HepG2 (cell line): ENCODE results near the gene CLIC1. TPM values are rescaled to one million over a fixed set of nuclear protein-coding genes. Genes with fewer than 3 reads are reported as not detected.

Source experiments
- ATF7 ChIP-seq, 2 experiments: fragments of 450-650 bp in 1 of 2; sonication (generic) in 1 of 2; formaldehyde crosslinking in 1 of 2; IDR thresholded peaks; 2 replicates each; pipeline versions ENCODE4 v1.4.0 to v1.6.1; 2016 to 2020; ENCODE audit warnings: antibody characterized with exemption in 1 of 2, mild to moderate bottlenecking in 1 of 2, missing genetic modification reagents in 1 of 2
- ATF7-NPFF ChIP-seq: sonication (generic); formaldehyde crosslinking; IDR thresholded peaks from 2 replicates; pipeline ENCODE4 v1.8.1; 2023; ENCODE audit warnings: mild to moderate bottlenecking, low read depth, missing genetic modification reagents, moderate library complexity
- MIXL1 ChIP-seq: IDR thresholded peaks from 2 replicates; pipeline ENCODE4 v1.6.1; 2016
- ONECUT2 ChIP-seq: sonication (generic); formaldehyde crosslinking; IDR thresholded peaks from 2 replicates; pipeline ENCODE4 v1.4.0; 2020; ENCODE audit warnings: missing genetic modification reagents
- POLR2A ChIP-seq, 2 experiments: IDR thresholded peaks; 2 replicates each; pipeline ENCODE4 v1.6.1; 2011; ENCODE audit warnings: low read depth in 2 of 2, low read length in 2 of 2, mild to moderate bottlenecking in 1 of 2, moderate library complexity in 1 of 2; ENCODE audit not compliant: insufficient read depth in 1 of 2
- POLR2G ChIP-seq: fragments of 200-400 bp; formaldehyde crosslinking; IDR thresholded peaks from 2 replicates; pipeline ENCODE4 v1.6.1; 2018; ENCODE audit warnings: mild to moderate bottlenecking, low read depth, low read length, moderate library complexity
- RXRA ChIP-seq: sonication (generic); formaldehyde crosslinking; IDR thresholded peaks from 2 replicates; pipeline ENCODE4 v1.5.1; 2020; ENCODE audit warnings: missing genetic modification reagents
- ZFP36L2 ChIP-seq: sonication (generic); formaldehyde crosslinking; IDR thresholded peaks from 2 replicates; pipeline ENCODE4 v1.4.0; 2020; ENCODE audit warnings: missing genetic modification reagents
- ZFP37 ChIP-seq: sonication (generic); formaldehyde crosslinking; IDR thresholded peaks from 2 replicates; pipeline ENCODE4 v1.4.0; 2020; ENCODE audit warnings: missing genetic modification reagents, borderline replicate concordance
- ZNF550 ChIP-seq: sonication (generic); formaldehyde crosslinking; IDR thresholded peaks from 2 replicates; pipeline ENCODE4 v1.4.0; 2020; ENCODE audit warnings: mild to moderate bottlenecking, missing genetic modification reagents, borderline replicate concordance
- ZSCAN20 ChIP-seq: sonication (generic); formaldehyde crosslinking; IDR thresholded peaks from 2 replicates; pipeline ENCODE4 v1.4.0; 2020; ENCODE audit warnings: missing genetic modification reagents, mild to moderate bottlenecking, borderline replicate concordance
- ZSCAN25 ChIP-seq: sonication (generic); formaldehyde crosslinking; IDR thresholded peaks from 2 replicates; pipeline ENCODE4 v1.8.0; 2022; ENCODE audit warnings: mild to moderate bottlenecking, missing genetic modification reagents
- polyA plus RNA-seq, 8 experiments: library from polyadenylated mRNA; depleted of rRNA in 3 of 8; stranded (reverse) in 7 of 8; unstranded in 1 of 8; fragments of >200 nt; fragmentation: Illumina TruSeq in 4 of 8; extraction: Trizol in 4 of 8; gene quantifications; 2 replicates each; pipeline versions ENCODE4 v1.2.1 to v1.2.3, GENCODE V29; 2011 to 2016; ENCODE audit warnings: low read depth in 4 of 8, missing spikeins in 1 of 8, mixed read lengths in 1 of 8; ENCODE audit not compliant: insufficient read depth in 1 of 8
- total RNA-seq, 5 experiments: library from RNA; depleted of rRNA; stranded (reverse); fragments of >200 nt; fragmentation: Illumina TruSeq; extraction: Trizol; gene quantifications; 2 replicates each; pipeline ENCODE4 v1.2.3, GENCODE V29; 2016; ENCODE audit warnings: low read depth in 1 of 5
- TF ChIP-seq, protein P1 (sequence below): sonication (generic); formaldehyde crosslinking; IDR thresholded peaks from 2 replicates; pipeline ENCODE4 v1.5.1; 2020; ENCODE audit warnings: mild to moderate bottlenecking, missing genetic modification reagents, moderate library complexity
- TF ChIP-seq, protein P2 (sequence below): sonication (generic); formaldehyde crosslinking; IDR thresholded peaks from 2 replicates; pipeline ENCODE4 v1.8.0; 2022; ENCODE audit warnings: missing genetic modification reagents, mild to moderate bottlenecking, borderline replicate concordance
- TF ChIP-seq, protein P3 (sequence below): sonication (generic); formaldehyde crosslinking; IDR thresholded peaks from 2 replicates; pipeline ENCODE4 v1.9.0; 2022; ENCODE audit warnings: missing genetic modification reagents, mild to moderate bottlenecking, borderline replicate concordance
- TF ChIP-seq, protein P4 (sequence below): sonication (generic); formaldehyde crosslinking; conservative IDR thresholded peaks from 2 replicates; pipeline ENCODE4 v1.4.0; 2020; ENCODE audit warnings: mild to moderate bottlenecking, missing genetic modification reagents, moderate library complexity

Gene CLIC1
- total and polyA plus RNA-seq, 2 of the 13 experiments (the other 11 are each of a cell fraction or from before 2014, with no cell fraction given) = 602 to 891 TPM

- TF ChIP-seq, protein P1, sequence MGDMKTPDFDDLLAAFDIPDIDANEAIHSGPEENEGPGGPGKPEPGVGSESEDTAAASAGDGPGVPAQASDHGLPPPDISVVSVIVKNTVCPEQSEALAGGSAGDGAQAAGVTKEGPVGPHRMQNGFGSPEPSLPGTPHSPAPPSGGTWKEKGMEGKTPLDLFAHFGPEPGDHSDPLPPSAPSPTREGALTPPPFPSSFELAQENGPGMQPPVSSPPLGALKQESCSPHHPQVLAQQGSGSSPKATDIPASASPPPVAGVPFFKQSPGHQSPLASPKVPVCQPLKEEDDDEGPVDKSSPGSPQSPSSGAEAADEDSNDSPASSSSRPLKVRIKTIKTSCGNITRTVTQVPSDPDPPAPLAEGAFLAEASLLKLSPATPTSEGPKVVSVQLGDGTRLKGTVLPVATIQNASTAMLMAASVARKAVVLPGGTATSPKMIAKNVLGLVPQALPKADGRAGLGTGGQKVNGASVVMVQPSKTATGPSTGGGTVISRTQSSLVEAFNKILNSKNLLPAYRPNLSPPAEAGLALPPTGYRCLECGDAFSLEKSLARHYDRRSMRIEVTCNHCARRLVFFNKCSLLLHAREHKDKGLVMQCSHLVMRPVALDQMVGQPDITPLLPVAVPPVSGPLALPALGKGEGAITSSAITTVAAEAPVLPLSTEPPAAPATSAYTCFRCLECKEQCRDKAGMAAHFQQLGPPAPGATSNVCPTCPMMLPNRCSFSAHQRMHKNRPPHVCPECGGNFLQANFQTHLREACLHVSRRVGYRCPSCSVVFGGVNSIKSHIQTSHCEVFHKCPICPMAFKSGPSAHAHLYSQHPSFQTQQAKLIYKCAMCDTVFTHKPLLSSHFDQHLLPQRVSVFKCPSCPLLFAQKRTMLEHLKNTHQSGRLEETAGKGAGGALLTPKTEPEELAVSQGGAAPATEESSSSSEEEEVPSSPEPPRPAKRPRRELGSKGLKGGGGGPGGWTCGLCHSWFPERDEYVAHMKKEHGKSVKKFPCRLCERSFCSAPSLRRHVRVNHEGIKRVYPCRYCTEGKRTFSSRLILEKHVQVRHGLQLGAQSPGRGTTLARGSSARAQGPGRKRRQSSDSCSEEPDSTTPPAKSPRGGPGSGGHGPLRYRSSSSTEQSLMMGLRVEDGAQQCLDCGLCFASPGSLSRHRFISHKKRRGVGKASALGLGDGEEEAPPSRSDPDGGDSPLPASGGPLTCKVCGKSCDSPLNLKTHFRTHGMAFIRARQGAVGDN = peak; percentile 59
- TF ChIP-seq ZNF550 (CRISPR knock-in tag) (no peak), ONECUT2 (no peak), ZSCAN25 (CRISPR knock-in tag) (peak; percentile 16; the same call in 1 of the 2 replicates), ZFP36L2 (CRISPR knock-in tag) (no peak), ATF7-NPFF (no peak), ZFP37 (CRISPR knock-in tag) (no peak), ZSCAN20 (CRISPR knock-in tag) (no peak), MIXL1 (no peak), POLR2A (IDR thresholded peaks at IDR 0.05; ENCODE audit: insufficient read depth in 1 of 2, low read depth in 2 of 2, low read length in 2 of 2) (peak in 1 of 2 experiments; percentile 11; a peak in 2 of 4 replicates), POLR2G (peak; percentile 46; the same call in 1 of the 2 replicates), RXRA (CRISPR knock-in tag) (0 out of 2 replicates have a peak, but pooled peaks have one; percentile 16), ATF7 (IDR thresholded peaks at IDR 0.05) (no peak), ATF7 (CRISPR knock-in tag; IDR thresholded peaks at IDR 0.05) (0 out of 2 replicates have a peak, but pooled peaks have one; percentile 51)
- TF ChIP-seq, protein P2, sequence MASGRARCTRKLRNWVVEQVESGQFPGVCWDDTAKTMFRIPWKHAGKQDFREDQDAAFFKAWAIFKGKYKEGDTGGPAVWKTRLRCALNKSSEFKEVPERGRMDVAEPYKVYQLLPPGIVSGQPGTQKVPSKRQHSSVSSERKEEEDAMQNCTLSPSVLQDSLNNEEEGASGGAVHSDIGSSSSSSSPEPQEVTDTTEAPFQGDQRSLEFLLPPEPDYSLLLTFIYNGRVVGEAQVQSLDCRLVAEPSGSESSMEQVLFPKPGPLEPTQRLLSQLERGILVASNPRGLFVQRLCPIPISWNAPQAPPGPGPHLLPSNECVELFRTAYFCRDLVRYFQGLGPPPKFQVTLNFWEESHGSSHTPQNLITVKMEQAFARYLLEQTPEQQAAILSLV (CRISPR knock-in tag) = 0 out of 2 replicates have a peak, but pooled peaks have one; percentile 24
- TF ChIP-seq, protein P3, sequence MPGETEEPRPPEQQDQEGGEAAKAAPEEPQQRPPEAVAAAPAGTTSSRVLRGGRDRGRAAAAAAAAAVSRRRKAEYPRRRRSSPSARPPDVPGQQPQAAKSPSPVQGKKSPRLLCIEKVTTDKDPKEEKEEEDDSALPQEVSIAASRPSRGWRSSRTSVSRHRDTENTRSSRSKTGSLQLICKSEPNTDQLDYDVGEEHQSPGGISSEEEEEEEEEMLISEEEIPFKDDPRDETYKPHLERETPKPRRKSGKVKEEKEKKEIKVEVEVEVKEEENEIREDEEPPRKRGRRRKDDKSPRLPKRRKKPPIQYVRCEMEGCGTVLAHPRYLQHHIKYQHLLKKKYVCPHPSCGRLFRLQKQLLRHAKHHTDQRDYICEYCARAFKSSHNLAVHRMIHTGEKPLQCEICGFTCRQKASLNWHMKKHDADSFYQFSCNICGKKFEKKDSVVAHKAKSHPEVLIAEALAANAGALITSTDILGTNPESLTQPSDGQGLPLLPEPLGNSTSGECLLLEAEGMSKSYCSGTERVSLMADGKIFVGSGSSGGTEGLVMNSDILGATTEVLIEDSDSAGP (CRISPR knock-in tag) = 0 out of 2 replicates have a peak, but pooled peaks have one; percentile 19
- TF ChIP-seq, protein P4, sequence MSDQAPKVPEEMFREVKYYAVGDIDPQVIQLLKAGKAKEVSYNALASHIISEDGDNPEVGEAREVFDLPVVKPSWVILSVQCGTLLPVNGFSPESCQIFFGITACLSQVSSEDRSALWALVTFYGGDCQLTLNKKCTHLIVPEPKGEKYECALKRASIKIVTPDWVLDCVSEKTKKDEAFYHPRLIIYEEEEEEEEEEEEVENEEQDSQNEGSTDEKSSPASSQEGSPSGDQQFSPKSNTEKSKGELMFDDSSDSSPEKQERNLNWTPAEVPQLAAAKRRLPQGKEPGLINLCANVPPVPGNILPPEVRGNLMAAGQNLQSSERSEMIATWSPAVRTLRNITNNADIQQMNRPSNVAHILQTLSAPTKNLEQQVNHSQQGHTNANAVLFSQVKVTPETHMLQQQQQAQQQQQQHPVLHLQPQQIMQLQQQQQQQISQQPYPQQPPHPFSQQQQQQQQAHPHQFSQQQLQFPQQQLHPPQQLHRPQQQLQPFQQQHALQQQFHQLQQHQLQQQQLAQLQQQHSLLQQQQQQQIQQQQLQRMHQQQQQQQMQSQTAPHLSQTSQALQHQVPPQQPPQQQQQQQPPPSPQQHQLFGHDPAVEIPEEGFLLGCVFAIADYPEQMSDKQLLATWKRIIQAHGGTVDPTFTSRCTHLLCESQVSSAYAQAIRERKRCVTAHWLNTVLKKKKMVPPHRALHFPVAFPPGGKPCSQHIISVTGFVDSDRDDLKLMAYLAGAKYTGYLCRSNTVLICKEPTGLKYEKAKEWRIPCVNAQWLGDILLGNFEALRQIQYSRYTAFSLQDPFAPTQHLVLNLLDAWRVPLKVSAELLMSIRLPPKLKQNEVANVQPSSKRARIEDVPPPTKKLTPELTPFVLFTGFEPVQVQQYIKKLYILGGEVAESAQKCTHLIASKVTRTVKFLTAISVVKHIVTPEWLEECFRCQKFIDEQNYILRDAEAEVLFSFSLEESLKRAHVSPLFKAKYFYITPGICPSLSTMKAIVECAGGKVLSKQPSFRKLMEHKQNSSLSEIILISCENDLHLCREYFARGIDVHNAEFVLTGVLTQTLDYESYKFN (CRISPR knock-in tag) = 0 out of 2 replicates have a peak, but pooled peaks have one; percentile 28
These were observed 26.7 kb upstream of the CLIC1 start (continued) for GRCh38 chr6:31762878-31763618.
